Glomerular visceral epithelial cell (primary cell): ENCODE measurements around the gene METTL2B.
"Not testable (repeated sequence)": the region's sequence is repeated elsewhere in the genome, so short reads cannot be mapped to it uniquely, and the experiment has no call there.

ENCODE experiments used
- DNase-seq: peaks from one replicate; pipeline ENCODE4 v3.0.0-alpha.2; 2016; ENCODE audit errors: extremely low spot score

The METTL2B gene

GRCh38 chr7:128526062-128526466 lies 49.5 kb downstream of the METTL2B start:
- not testable (repeated sequence) for DNase-seq

- not testable (repeated sequence) for DNase-seq
Observed at GRCh38 chr7:128529191-128529590, 52.6 kb downstream of the METTL2B start.

- DNase-seq: not testable (repeated sequence)
Observed at GRCh38 chr7:128530121-128530854, 53.7 kb downstream of the METTL2B start.

- DNase-seq: no peak
Observed at GRCh38 chr7:128530855-128531104, 54.2 kb downstream of the METTL2B start.

GRCh38 chr7:128531105-128531954 lies 54.8 kb downstream of the METTL2B start:
- DNase-seq: peak; percentile 89

- not testable (repeated sequence) for DNase-seq
Observed at GRCh38 chr7:128531955-128532478, 55.5 kb downstream of the METTL2B start.

- DNase-seq: not testable (repeated sequence)
Observed at GRCh38 chr7:128532956-128533355, 56.4 kb downstream of the METTL2B start.

GRCh38 chr7:128537410-128537809 lies 60.9 kb downstream of the METTL2B start:
- DNase-seq: not testable (repeated sequence)

GRCh38 chr7:128542530-128542929 lies 66.0 kb downstream of the METTL2B start:
- not testable (repeated sequence) for DNase-seq

GRCh38 chr7:128543300-128543699 lies 66.8 kb downstream of the METTL2B start:
- not testable (repeated sequence) for DNase-seq

GRCh38 chr7:128546319-128546851 lies 69.8 kb downstream of the METTL2B start:
- DNase-seq: not testable (repeated sequence)

- no peak for DNase-seq
Observed at GRCh38 chr7:128550920-128551319, 74.4 kb downstream of the METTL2B start.

GRCh38 chr7:128554394-128554793 lies 77.8 kb downstream of the METTL2B start:
- not testable (repeated sequence) for DNase-seq
